ENCODE measurements around the gene AFF3.

- no peak for TF ChIP-seq CTCF (IDR thresholded peaks at IDR 0.05)
- no peak for TF ChIP-seq POLR2A (IDR thresholded peaks at IDR 0.05)
Observed at GRCh38 chr2:99656994-99657393, 485.4 kb downstream of the AFF3 start.

Data from uterus (tissue), 2 donors.